GM18861 (cell line): ENCODE results near the gene SAMD10.
"Not testable (repeated sequence)": the region's sequence is repeated elsewhere in the genome, so short reads cannot be mapped to it uniquely, and the experiment has no call there.

Experiments
- ATAC-seq: cut with Tn5 transposase; IDR thresholded peaks from one replicate; pipeline ENCODE4 v1.9.1; 2021; ENCODE audit not compliant: unreplicated experiment

SAMD10 gene

DNA sequence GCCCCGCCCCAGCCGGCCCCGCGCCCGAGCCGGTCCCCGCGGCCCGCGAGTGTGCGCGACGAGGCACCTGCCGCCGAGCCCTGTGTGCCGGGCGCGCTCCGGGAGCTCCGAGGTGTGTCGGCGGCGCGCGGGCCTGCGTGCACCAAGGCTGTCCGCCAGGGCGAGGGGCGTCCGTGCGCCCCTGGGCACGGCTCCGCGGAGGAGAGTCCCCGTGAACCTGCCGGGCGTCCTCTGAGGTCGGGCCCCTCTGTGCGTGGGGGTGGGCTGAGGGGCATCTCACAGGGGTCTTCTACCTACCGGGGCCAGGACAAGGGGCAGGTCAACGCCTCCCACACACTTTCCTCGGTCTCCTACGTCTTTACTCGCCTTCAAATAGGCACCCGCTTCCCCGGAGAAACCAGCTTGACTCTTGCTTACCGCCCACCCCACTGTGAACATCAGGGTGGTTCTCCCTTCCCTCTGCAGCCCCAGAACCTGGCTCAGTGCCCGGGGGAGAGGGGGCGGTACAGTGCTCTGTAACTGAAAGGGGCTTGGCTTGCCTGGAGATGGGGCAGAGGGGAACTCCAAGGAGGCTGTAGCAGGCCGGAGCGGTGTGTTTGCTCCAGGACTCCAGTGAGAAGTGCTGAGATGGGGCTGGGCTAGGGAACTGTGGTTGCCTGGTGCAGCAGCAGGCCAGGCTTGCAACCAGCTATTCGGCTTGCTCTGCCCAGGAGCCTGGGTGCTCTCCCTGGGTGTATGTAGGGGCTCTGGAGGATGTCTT, at the start of gene SAMD10:
SAMD10 (minus strand) TSS at position 86 of the 760 bp plus-strand sequence. CDS start 175 bp downstream, outside the sequence.
- ATAC-seq = no peak

DNA sequence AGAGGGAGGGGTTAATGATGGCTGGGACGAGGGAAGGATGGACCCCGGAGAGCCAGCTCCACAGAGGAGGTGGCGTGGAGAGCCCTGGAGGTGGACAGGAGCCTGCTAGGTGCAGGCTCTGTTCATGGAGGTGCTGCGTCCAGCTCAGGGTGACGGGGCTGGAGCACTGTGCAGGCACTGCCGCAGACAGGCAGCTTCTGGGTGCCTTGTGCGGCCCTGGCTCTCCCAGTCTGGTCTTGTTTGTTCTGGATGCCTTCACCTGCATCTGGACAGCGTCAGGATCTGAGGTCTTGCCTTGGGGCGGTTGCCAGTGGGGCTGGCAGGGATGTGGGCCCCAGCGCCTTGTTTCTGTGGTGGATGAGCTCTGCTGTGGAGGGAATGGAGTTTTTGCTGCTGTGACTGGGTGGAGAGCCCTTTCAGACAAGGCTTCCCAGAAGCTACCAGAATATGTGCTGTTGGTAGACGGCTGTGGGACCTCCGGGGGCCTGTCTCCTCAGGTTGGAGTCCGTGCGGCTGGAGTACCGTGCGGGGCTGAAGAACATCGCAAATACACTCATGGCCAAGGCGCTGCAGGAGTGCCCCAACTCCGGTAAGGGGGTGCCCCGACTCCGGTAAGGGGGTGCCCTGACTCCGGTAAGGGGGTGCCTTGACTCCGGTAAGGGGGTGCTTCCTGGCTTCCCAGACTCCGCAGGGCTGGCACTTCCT, 48.7 kb upstream of the SAMD10 start:
- no peak for ATAC-seq

DNA sequence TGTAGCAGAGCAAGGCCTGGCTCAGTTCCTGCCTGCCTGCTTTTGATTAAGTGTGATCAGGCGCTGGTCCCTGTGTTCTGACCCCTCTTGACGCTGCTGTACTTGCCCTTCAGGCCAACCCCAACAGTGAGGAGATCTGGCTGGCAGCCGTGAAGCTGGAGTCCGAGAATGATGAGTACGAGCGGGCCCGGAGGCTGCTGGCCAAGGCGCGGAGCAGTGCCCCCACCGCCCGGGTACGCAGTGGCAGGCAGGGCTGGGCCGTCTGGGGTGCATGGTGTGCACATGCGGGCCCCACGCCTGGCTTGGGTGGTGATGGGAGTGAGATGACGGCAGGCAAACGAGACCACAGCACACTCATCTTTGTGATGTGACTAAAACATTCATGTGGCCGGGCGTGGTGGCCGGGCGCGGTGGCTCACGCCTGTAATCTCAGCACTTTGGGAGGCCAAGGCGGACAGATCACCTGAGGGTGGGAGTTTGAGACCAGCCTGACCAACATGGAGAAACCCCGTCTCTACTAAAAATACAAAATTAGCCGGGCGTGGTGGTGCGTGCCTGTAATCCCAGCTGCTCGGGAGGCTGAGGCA, 46.5 kb upstream of the SAMD10 start:
- ATAC-seq = no peak

DNA sequence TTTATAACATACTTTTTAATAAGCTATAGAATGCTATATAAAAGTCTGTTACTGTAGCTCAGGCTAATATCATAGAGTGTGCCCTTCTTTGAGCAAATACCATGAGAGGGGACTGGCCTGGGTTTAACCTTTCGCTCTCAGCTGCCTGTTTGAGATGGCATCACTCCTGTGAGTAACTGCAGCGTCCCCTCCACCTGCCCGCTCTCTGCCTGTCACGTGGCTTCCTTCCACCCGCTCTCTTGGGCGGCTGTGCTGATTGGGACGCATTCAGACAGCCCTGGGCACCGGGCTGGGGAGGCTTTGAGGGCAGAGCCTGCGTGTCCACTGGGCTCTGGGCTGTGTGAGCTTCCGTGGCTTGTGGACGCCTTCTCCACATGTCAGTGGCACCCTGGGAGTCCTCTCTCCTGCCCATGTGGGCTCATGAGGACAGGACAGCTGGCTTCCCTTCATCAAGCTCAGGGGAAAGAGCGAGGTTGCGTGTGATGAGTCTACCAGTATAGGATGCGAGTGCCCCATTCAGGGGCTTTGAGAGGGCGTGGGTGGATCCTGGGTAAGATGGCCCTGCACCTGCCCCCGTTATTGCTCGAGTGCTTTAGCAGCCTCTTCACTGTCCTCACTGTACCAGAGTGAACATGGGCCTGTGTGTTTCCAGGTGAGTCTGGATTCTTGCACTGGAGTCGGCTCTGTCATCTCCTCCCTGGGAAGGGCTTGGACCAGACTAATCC, 45.8 kb upstream of the SAMD10 start:
- ATAC-seq = no peak

DNA sequence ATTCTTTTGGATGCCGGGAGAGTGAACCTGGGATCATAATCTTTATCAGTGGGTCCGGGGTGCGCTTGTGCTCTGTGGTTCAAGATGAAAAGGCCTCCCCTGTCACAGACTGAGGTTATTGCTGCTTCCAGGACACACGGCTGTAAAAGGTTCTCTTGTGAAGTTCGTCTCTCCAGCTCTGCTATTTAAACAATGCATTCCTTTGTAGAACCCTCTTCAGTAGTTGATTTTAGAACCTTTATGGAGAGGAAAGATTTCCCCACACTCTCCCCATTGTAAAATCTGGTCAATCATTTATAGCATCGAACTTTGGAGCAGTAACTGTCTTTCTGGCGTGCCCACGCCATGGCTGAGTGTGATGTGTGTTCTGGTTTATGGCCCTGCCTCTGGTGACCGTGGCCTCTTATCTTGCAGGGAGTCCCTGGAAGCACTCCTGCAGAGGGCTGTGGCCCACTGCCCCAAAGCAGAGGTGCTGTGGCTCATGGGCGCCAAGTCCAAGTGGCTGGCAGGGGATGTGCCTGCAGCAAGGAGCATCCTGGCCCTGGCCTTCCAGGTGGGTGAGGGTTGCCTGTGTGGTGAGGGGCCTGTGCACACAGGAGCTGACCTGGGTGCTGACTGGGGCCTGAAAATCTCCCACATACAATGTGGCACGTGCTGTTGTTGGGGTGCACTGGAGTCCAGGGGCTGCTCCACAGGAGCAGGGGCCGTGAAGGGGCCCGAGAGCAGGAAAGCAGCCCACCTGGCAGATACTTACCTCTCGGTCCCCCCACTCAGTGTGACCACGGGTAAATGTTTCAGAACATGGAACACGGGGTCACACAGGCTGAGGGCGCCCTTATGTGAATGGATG, 44.9 kb upstream of the SAMD10 start:
- no peak for ATAC-seq

DNA sequence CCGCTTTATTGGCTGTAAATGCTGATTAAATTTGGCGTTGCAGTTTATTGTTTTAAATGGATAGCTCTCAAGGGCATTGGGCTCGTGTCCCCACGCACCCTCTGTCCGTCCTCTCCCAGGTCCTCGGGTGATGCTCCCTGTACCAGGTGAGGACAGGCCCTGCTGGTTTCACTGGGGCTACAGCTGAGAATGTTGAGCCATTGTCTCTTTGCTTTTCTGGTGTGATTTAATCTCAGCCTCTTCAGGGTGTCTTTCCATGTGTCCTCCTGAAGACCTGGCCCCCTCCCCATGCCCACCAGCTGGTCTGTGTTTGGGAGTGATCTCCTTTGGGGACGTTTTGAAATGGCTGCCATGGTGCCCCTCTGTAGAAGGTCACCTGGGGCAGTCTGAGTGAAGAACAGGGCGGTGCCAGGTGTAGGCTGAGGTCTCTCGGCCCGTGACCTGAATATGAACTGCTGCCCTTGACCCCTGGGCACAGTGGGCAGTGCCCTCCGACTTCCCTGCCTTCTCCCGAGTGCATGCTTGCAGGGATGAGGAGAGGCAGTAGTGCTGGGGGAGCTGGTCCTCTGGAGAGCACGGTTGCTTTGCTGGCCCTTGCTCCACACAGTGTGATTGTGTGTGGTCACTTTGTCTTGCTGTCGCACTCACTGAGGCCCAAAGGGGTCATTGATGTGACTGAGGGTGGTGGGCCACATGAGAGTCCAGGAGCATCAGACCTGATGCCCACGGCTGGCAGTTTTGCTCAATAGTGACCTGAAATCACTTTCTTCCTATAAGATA, 44.1 kb upstream of the SAMD10 start:
- ATAC-seq = no peak

DNA sequence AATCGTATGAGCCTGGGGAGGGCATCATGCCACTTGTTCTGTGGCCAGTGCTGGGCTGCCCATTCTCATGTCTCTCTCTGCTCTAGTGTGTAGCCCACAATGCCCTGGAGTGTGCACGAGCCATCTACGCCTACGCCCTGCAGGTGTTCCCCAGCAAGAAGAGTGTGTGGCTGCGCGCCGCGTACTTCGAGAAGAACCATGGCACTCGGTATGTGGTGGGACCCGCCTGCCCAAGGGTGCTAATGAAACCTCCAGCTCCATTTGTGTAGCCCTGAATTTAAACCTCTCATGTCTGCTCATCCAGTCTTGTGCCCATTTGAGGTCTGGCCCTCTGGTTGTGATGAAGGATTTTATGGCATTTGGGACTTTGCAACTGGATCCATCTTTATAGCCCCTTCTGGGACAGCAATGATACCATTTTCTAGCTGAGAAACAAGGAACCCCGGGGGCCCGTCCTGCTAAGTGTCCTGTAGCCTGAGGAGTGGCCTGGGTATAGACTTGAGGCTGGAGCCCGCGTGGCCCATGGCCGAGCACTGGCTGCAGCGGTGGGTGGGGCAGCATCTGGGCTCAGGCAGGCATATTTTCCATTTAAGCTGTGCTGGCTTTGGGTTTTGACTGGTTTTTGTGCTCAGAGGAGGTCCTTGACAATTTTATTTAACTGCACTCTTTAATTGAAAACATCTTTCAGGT, 43.4 kb upstream of the SAMD10 start:
- no peak for ATAC-seq

DNA sequence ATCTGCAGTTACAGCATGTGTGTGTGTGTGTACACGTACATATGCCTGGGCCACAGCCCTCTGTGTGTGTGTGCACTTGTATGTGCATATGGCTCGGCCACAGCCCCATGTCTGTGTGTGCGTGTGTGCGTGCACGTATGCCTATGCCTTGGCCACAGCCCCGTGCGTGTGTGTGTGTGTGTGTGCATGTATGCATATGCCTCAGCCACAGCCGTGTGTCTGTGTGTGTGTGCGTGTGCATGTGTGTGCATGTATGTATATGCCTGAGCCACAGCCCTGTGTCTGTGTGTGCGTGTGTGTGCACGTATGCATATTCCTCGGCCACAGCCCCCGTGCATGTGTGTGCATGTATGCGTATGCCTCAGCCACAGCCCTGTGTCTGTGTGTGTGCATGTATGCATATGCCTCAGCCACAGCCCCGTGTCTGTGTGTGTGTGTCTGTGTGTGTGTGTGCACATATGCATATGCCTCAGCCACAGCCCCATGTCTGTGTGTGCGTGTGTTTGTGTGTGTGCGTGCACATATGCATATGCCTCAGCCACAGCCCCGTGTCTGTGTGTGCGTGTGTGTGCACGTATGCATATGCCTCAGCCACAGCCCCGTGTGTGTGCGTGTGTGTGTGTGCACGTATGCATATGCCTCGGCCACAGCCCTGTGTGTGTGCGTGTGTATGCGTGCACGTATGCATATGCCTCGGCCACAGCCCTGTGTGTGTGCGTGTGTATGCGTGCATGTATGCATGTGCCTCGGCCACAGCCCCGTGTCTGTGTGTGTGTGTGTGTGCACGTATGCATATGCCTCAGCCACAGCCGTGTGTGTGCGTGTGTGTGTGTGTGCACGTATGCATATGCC, 41.9 kb upstream of the SAMD10 start:
- ATAC-seq = no peak

DNA sequence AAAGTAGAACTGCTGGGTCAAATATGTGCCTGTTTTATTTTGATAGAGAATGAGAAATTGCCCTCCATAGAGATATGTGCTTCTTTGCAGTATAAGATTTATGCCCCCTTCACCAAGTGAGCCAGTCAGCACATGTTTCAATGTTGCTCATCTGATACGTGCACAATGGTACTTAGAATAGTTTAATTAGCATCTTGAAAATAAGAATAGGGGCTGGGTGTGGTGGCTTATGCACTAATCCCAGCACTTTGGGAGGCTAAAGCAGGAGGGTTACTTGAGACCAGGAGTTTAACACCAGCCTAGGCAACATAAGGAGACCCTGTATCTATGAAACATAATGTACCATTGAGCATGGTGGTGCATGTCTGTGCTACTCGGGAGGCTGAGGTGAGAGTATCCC, 36.2 kb upstream of the SAMD10 start:
- no peak for ATAC-seq

DNA sequence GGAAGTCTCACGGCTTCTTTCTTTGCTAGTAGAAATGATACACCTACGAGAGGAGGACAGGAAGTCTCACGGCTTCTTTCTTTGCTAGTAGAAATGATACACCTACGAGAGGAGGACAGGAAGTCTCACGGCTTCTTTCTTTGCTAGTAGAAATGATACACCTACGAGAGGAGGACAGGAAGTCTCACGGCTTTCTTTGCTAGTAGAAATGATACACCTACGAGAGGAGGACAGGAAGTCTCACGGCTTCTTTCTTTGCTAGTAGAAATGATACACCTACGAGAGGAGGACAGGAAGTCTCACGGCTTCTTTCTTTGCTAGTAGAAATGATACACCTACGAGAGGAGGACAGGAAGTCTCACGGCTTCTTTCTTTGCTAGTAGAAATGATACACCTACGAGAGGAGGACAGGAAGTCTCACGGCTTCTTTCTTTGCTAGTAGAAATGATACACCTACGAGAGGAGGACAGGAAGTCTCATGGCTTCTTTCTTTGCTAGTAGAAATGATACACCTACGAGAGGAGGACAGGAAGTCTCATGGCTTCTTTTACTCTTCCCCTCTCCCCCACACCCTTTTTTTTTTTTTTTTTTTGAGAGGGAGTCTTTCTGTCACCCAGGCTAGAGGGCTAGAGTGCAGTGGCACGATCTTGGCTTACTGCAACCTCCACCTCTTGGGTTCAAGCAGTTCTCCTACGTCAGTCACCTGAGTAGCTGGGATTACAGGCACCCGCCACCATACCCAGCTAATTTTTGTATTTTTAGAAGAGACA, 33.1 kb upstream of the SAMD10 start:
- not testable (repeated sequence) for ATAC-seq

DNA sequence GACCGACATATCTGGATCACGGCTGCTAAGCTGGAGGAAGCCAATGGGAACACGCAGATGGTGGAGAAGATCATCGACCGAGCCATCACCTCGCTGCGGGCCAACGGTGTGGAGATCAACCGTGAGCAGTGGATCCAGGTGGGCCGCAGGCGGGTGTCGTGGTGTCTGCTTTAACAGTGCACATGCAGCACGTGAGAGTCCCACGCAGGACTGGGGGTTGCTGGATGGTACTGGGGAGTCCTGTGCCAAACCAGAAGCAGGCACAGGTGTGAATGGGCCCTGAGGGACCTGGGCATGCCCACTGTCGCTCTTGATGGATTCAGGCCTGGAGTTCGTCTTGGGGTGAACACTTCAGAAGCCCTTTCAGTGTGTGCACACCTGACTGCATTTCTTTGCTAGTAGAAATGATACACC, 31.9 kb upstream of the SAMD10 start:
- no peak for ATAC-seq

DNA sequence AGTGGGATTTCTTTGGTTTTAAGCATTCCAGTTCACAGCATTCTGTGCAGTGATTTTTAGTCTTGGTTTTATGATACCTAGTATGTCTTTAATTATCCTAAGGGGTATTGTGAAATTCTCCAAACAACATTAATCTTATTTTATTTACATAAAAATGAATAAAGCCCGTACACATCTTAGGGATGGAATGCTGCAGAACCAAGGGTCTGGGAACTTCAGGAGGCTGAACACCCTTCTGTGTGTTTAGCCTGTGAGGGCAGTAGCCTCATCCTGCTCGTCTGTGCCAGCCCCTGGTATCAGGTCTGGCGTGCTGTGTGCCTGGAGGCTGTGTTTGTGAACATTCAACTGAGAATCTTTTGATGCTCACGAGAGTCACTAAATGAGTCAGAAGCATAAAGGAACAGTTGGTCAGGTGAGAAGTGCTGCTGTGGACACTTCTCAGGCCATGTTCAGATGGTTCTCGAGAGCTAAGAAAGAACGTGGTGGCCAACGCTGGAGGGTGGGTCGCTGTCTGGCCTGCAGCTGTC, 31.3 kb upstream of the SAMD10 start:
- no peak for ATAC-seq

DNA sequence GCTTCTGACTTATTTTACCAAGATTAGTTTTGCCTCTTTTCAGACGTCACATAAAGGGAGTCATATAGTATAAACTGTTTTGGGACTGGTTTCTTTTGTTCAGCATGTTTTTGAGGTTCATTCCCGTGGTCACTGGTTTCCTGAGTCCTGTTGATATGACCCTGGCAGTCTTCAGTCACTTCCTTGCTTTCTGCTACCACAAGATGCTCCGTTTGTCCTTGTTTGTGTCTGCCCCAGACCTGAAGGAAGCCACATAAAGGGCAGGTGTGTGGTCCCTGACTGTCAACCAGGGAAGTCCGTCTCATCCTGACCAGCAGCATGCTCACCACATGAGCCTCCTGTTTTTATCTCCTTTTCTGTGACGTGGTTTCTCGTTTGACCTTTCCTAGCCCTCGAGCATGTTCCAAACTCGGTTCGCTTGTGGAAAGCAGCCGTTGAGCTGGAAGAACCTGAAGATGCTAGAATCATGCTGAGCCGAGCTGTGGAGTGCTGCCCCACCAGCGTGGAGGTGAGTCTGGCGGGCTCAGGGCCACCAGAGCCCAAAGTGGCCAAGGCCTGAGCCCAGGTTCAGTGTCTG, 30.5 kb upstream of the SAMD10 start:
- no peak for ATAC-seq

DNA sequence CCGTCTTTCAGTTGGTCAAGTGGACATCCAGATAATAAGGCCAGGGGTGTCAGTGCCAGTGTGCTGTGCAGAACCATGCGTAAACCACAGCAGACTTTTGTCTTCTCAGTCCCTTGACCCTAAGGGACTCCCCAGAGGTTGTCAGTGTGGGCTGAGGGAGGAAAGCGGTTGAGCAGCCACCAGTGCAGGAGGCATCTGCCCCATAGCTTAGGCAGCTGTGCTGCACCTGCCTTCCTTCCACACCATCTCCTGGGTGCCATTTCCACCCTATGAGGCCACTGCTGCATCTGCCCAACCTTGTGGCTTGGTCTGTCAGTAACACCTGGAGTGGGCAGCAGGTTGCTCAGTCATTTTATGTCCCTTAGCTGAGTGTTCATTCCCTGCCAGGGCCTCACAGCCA, 27.5 kb upstream of the SAMD10 start:
- no peak for ATAC-seq

DNA sequence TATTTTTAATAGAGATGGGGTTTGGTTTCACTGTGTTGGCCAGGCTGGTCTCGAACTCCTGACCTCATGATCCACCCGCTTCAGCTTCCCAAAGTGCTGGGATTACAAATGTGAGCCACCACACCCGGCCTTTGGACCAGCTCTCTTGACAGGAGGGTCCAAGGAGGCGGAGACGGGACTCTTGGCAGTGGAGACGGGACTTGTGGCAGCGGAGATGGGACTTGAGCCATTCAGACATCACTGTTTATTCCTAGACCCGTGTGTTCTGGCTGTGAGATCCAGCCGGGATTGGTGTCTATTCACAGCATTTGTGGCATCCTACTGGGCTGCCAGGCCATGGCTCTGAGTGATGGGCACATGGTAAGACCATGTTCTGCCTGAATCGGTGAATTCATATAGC, 27.0 kb upstream of the SAMD10 start:
- no peak for ATAC-seq

DNA sequence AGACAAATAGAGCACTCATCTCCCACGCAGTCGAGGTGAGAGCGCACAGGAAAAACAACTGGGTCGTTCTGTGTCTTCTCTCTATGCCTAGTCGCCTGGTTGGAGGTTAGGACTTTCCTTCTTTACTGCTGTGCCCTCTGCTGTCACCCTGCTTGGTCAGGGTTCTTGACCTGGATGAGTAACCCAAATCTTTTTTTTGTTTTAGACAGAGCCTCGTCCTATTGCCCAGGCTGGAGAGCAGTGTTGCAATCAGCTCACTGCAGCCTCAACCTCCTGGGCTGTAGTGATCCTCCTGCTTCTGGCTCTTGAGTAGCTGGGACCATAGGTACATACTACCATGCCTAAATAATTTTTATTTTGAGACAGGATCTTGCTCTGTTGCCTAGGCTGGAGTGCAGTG, 26.0 kb upstream of the SAMD10 start:
- no peak for ATAC-seq
